Measurements from ENCODE around the gene MLPH.
A peak's percentile ranks its signal among the peaks of the same experiment; 100 is the strongest.

GRCh38 chr2:237456200-237456843 lies 30.7 kb upstream of the MLPH start:
- peak in 1 of 4 experiments; percentile 3 for TF ChIP-seq CTCF (IDR thresholded peaks at IDR 0.05)
- TF ChIP-seq POLR2A (IDR thresholded peaks at IDR 0.05) = no peak
- no peak for TF ChIP-seq EP300 (IDR thresholded peaks at IDR 0.05)
